Adrenal gland (tissue), 5 donors: ENCODE results near the gene TMEM139.

ENCODE experiments used
- CTCF ChIP-seq, 6 experiments: fragments of 450-650 bp in 4 of 6; fragments of 200-600 bp in 2 of 6; sonication (generic) in 1 of 6; IDR thresholded peaks; 1 replicate in 5 of 6; 2 replicates in 1 of 6; pipeline versions ENCODE4 v1.5.1 to v1.8.0; 2016 to 2021; ENCODE audit warnings: antibody characterized with exemption in 6 of 6, mild to moderate bottlenecking in 2 of 6, moderate library complexity in 1 of 6
- POLR2A ChIP-seq, 2 donors: fragments of 450-650 bp; IDR thresholded peaks; one replicate each; pipeline ENCODE4 v1.6.1; 2017; ENCODE audit warnings: antibody characterized with exemption in 2 of 2, mild to moderate bottlenecking in 2 of 2, moderate library complexity in 1 of 2
- donor health status: DM: no; HTN: no; CAD: no.

GRCh38 chr7:143292876-143293275, 8.1 kb downstream of the TMEM139 start:
- no peak for TF ChIP-seq CTCF (IDR thresholded peaks at IDR 0.05)
- no peak for TF ChIP-seq POLR2A (IDR thresholded peaks at IDR 0.05)
